Cardiac muscle cell (in vitro differentiated cells and primary cell): Measurements from ENCODE around the gene KCNIP4. TPM values are rescaled to one million over a fixed set of nuclear protein-coding genes. Genes with fewer than 3 reads are reported as not detected.
A peak's percentile ranks its signal among the peaks of the same experiment; 100 is the strongest.

Experiments used
- DNase-seq, 2 donors: peaks; one replicate each; pipeline versions ENCODE4 v3.0.0 to v3.0.0-alpha.2; 2010 to 2017; ENCODE audit warnings: low read depth in 1 of 2, low spot score in 1 of 2
- H3K27ac ChIP-seq: fragments of 200-600 bp; sonication (generic); 2 replicates; pipeline ENCODE4 v1.5.1; 2016
- H3K27me3 ChIP-seq: fragments of 200-600 bp; sonication (generic); 2 replicates; pipeline ENCODE4 v1.6.0; 2016; ENCODE audit warnings: control low read depth
- H3K36me3 ChIP-seq: fragments of 200-600 bp; sonication (generic); 2 replicates; pipeline ENCODE4 v1.5.1; 2016; ENCODE audit warnings: control low read depth
- H3K4me1 ChIP-seq: fragments of 200-600 bp; sonication (generic); 2 replicates; pipeline ENCODE4 v1.8.1; 2017; ENCODE audit warnings: low read depth, mild to moderate bottlenecking, mixed run types
- H3K4me3 ChIP-seq: fragments of 200-600 bp; sonication (generic); 2 replicates; pipeline ENCODE4 v1.5.1; 2016; ENCODE audit warnings: mild to moderate bottlenecking
- H3K9me3 ChIP-seq: fragments of 200-600 bp; sonication (generic); 2 replicates; pipeline ENCODE4 v1.5.1; 2017; ENCODE audit warnings: low read depth, mild to moderate bottlenecking, control low read depth
- CTCF ChIP-seq: IDR thresholded peaks from 2 replicates; pipeline ENCODE4 v1.5.1; 2012; ENCODE audit warnings: low read depth, mild to moderate bottlenecking, low read length
- polyA plus RNA-seq: library from polyadenylated mRNA; unstranded; fragments of >200 nt; fragmentation: Nextera tagmentation; extraction: Ambion mirVana; gene quantifications from 2 replicates; pipeline ENCODE4 v1.2.1, GENCODE V29; 2016
- total RNA-seq: library from RNA; depleted of rRNA; stranded (reverse); fragments of >200 nt; gene quantifications from 2 replicates; pipeline ENCODE4 v1.2.3, GENCODE V29; 2016

Gene KCNIP4
- total and polyA plus RNA-seq, 2 experiments from 2014 or later: 14.5 to 15.9 TPM

GRCh38 chr4:21738821-21739220, 209.8 kb downstream of the KCNIP4 start:
- H3K27ac ChIP-seq: no peak overlapping the region
- no peak for DNase-seq
- no peak overlapping the region for H3K4me3 ChIP-seq
- TF ChIP-seq CTCF: no peak
- no peaks in the 10 kb centered on the region for H3K27me3 ChIP-seq
- H3K9me3 ChIP-seq: no peaks in the 10 kb centered on the region
- H3K4me1 ChIP-seq: peaks cover 10% of the 10 kb centered on the region
- H3K36me3 ChIP-seq: no peaks in the 10 kb centered on the region

GRCh38 chr4:21735866-21736265, 212.7 kb downstream of the KCNIP4 start:
- no peak for DNase-seq
- no peak overlapping the region for H3K4me3 ChIP-seq
- no peak overlapping the region for H3K27ac ChIP-seq
- H3K36me3 ChIP-seq: no peaks in the 10 kb centered on the region
- peaks cover 10% of the 10 kb centered on the region for H3K4me1 ChIP-seq
- H3K9me3 ChIP-seq: no peaks in the 10 kb centered on the region
- TF ChIP-seq CTCF: no peak
- no peaks in the 10 kb centered on the region for H3K27me3 ChIP-seq

GRCh38 chr4:21733894-21734630, 214.5 kb downstream of the KCNIP4 start:
- Histone ChIP-seq H3K27ac (no peak overlapping the region), H3K4me3 (no peak overlapping the region), H3K36me3 (no peaks in the 10 kb centered on the region), H3K27me3 (no peaks in the 10 kb centered on the region), H3K4me1 (peaks cover 10% of the 10 kb centered on the region), H3K9me3 (no peaks in the 10 kb centered on the region)
- TF ChIP-seq CTCF: no peak
- DNase-seq: peak in 1 of 2 donors; percentile 25

- Histone ChIP-seq H3K27ac (no peak overlapping the region), H3K4me3 (no peak overlapping the region), H3K27me3 (no peaks in the 10 kb centered on the region), H3K9me3 (peaks cover 5% of the 10 kb centered on the region), H3K36me3 (no peaks in the 10 kb centered on the region), H3K4me1 (no peaks in the 10 kb centered on the region)
- TF ChIP-seq CTCF: no peak
- DNase-seq: no peak
Measured at GRCh38 chr4:21728304-21728703, 220.3 kb downstream of the KCNIP4 start.

GRCh38 chr4:21726255-21726815, 222.2 kb downstream of the KCNIP4 start:
- H3K9me3 ChIP-seq: peaks cover 5% of the 10 kb centered on the region
- no peak for TF ChIP-seq CTCF
- peaks cover 5% of the 10 kb centered on the region for H3K4me1 ChIP-seq
- no peak overlapping the region for H3K4me3 ChIP-seq
- peak in 1 of 2 donors; percentile 63 for DNase-seq
- no peak overlapping the region for H3K27ac ChIP-seq
- H3K36me3 ChIP-seq: no peaks in the 10 kb centered on the region
- no peaks in the 10 kb centered on the region for H3K27me3 ChIP-seq
